Neural cell (in vitro differentiated cells): ENCODE measurements around the gene NOSIP. TPM values are rescaled to one million over a fixed set of nuclear protein-coding genes. Genes with fewer than 3 reads are reported as not detected.

ENCODE experiments used
- H2AFZ ChIP-seq: fragments of 200-600, 300-800 bp; sonication (generic), shearing (Covaris generic); 2 replicates; pipeline ENCODE4 v1.6.0; 2014; ENCODE audit warnings: low read depth, mild to moderate bottlenecking, antibody characterized with exemption, low read length, moderate library complexity
- H3F3A ChIP-seq: fragments of 200-600 bp; shearing (Covaris generic); 2 replicates; pipeline ENCODE4 v1.6.1; 2016; ENCODE audit warnings: mild to moderate bottlenecking, moderate library complexity, mixed read lengths, antibody characterized with exemption, low read length; ENCODE audit not compliant: insufficient read depth, poor library complexity, severe bottlenecking
- H3K27ac ChIP-seq: fragments of 200-600, 300-800 bp; sonication (generic), shearing (Covaris generic); 2 replicates; pipeline ENCODE4 v1.5.1; 2014; ENCODE audit warnings: mild to moderate bottlenecking, low read length, moderate library complexity
- H3K27me3 ChIP-seq: fragments of 300-800, 200-600 bp; sonication (generic), shearing (Covaris generic); 2 replicates; pipeline ENCODE4 v1.6.0; 2014; ENCODE audit warnings: mild to moderate bottlenecking, low read depth, low read length, moderate library complexity; ENCODE audit not compliant: insufficient read depth
- H3K36me3 ChIP-seq: fragments of 300-800, 200-600 bp; sonication (generic), shearing (Covaris generic); 2 replicates; pipeline ENCODE4 v1.5.1; 2014; ENCODE audit warnings: mild to moderate bottlenecking, antibody characterized with exemption, low read length, moderate library complexity; ENCODE audit not compliant: insufficient read depth
- H3K4me2 ChIP-seq: fragments of 300-800, 200-600 bp; sonication (generic), shearing (Covaris generic); 2 replicates; pipeline ENCODE4 v1.6.0; 2014; ENCODE audit warnings: mild to moderate bottlenecking, low read length
- H3K4me3 ChIP-seq: fragments of 300-800, 200-600 bp; sonication (generic), shearing (Covaris generic); 2 replicates; pipeline ENCODE4 v1.5.1; 2014; ENCODE audit warnings: mild to moderate bottlenecking, low read length, moderate library complexity
- H3K79me2 ChIP-seq: fragments of 200-600 bp; shearing (Covaris generic); replicated peaks from 2 replicates; pipeline ENCODE4 v1.6.0; 2014; ENCODE audit warnings: mild to moderate bottlenecking, low read length, moderate library complexity; ENCODE audit not compliant: insufficient read depth
- H3K9ac ChIP-seq: fragments of 300-800, 200-600 bp; sonication (generic), shearing (Covaris generic); 2 replicates; pipeline ENCODE4 v1.6.1; 2016; ENCODE audit warnings: mild to moderate bottlenecking, low read length, mixed read lengths
- H3K9me2 ChIP-seq: fragments of 200-600 bp; shearing (Covaris generic); 2 replicates; pipeline ENCODE4 v1.6.1; 2016; ENCODE audit warnings: mild to moderate bottlenecking, low read length, mixed read lengths; ENCODE audit not compliant: insufficient read depth
- H3K9me3 ChIP-seq: fragments of 200-600, 300-800 bp; sonication (generic), shearing (Covaris generic); 2 replicates; pipeline ENCODE4 v1.6.1; 2016; ENCODE audit warnings: mild to moderate bottlenecking, mixed run types, low read length, moderate library complexity, mixed read lengths
- H4K20me1 ChIP-seq: fragments of 200-600 bp; shearing (Covaris generic); 2 replicates; pipeline ENCODE4 v1.6.1; 2016; ENCODE audit warnings: mild to moderate bottlenecking, mixed run types; ENCODE audit not compliant: insufficient read depth
- CTCF ChIP-seq: fragments of 450-650 bp; IDR thresholded peaks from 2 replicates; pipeline ENCODE4 v1.5.1; 2014; ENCODE audit warnings: antibody characterized with exemption, mild to moderate bottlenecking, moderate library complexity; ENCODE audit not compliant: poor library complexity, severe bottlenecking
- EP300 ChIP-seq: fragments of 450-650 bp; conservative IDR thresholded peaks from 2 replicates; pipeline ENCODE4 v1.6.1; 2014; ENCODE audit warnings: antibody characterized with exemption, mild to moderate bottlenecking, moderate library complexity; ENCODE audit not compliant: poor library complexity, severe bottlenecking
- EZH2 ChIP-seq: fragments of 200-600, 300-800 bp; shearing (Covaris generic), sonication (generic); IDR thresholded peaks from 2 replicates; pipeline ENCODE4 v1.6.1; 2014; ENCODE audit warnings: antibody characterized with exemption, low read length, borderline replicate concordance, mild to moderate bottlenecking; ENCODE audit not compliant: insufficient read depth, poor library complexity, severe bottlenecking
- MXI1 ChIP-seq: fragments of 450-650 bp; conservative IDR thresholded peaks from 2 replicates; pipeline ENCODE4 v1.6.1; 2014; ENCODE audit warnings: antibody characterized with exemption, mild to moderate bottlenecking; ENCODE audit not compliant: poor library complexity, severe bottlenecking
- POLR2AphosphoS5 ChIP-seq: IDR thresholded peaks from 2 replicates; pipeline ENCODE4 v1.6.1; 2012
- RAD21 ChIP-seq: fragments of 450-650 bp; conservative IDR thresholded peaks from 2 replicates; pipeline ENCODE4 v1.6.1; 2014; ENCODE audit warnings: antibody characterized with exemption, mild to moderate bottlenecking, moderate library complexity
- REST ChIP-seq: IDR thresholded peaks from 2 replicates; pipeline ENCODE4 v1.6.1; 2012; ENCODE audit warnings: borderline replicate concordance
- SMC3 ChIP-seq: fragments of 450-650 bp; conservative IDR thresholded peaks from 2 replicates; pipeline ENCODE4 v1.6.1; 2014; ENCODE audit warnings: antibody characterized with exemption, mild to moderate bottlenecking, moderate library complexity; ENCODE audit not compliant: poor library complexity
- TAF1 ChIP-seq: IDR thresholded peaks from 2 replicates; pipeline ENCODE4 v1.6.1; 2012; ENCODE audit warnings: low read depth
- polyA plus RNA-seq: library from polyadenylated mRNA; depleted of rRNA; stranded (reverse); fragments of >200 nt; gene quantifications from 2 replicates; pipeline ENCODE4 v1.2.3, GENCODE V29; 2014

The NOSIP gene
- polyA plus RNA-seq, 1 donor from 2014 or later, result 129 TPM

DNA sequence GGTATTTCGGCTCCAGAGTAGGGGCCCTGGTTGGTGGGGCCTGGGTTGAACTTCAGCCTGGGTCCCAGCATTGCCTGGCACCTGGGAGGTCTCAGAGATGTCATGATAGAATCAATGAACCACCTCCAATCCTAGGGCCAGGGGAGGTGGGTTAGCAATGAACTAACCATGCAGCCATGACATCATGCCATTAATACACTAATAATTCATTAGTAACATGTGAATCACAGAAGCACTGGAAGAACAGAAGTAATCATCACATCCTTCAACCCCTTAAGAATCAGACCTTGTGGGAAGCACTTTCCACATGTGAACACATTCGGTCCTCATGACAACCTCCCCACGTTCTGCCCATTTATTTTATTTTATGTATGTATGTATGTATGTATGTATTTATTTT lies 6.9 kb downstream of the NOSIP start:
- Histone ChIP-seq H3K4me3 (no peak overlapping the region), H3F3A (no peaks in the 10 kb centered on the region), H3K79me2 (peaks cover 18% of the 10 kb centered on the region), H4K20me1 (no peaks in the 10 kb centered on the region), H3K27ac (no peak overlapping the region), H2AFZ (no peak overlapping the region), H3K36me3 (no peaks in the 10 kb centered on the region), H3K9ac (no peak overlapping the region), H3K9me2 (no peaks in the 10 kb centered on the region), H3K4me2 (no peak overlapping the region), H3K27me3 (no peaks in the 10 kb centered on the region), H3K9me3 (no peaks in the 10 kb centered on the region)
- TF ChIP-seq TAF1, result no peak
- TF ChIP-seq SMC3, result no peak
- no peak for TF ChIP-seq EZH2
- no peak for TF ChIP-seq EP300
- TF ChIP-seq REST, result no peak
- TF ChIP-seq CTCF, result no peak
- TF ChIP-seq RAD21, result no peak
- TF ChIP-seq POLR2AphosphoS5, result no peak
- TF ChIP-seq MXI1, result no peak

DNA sequence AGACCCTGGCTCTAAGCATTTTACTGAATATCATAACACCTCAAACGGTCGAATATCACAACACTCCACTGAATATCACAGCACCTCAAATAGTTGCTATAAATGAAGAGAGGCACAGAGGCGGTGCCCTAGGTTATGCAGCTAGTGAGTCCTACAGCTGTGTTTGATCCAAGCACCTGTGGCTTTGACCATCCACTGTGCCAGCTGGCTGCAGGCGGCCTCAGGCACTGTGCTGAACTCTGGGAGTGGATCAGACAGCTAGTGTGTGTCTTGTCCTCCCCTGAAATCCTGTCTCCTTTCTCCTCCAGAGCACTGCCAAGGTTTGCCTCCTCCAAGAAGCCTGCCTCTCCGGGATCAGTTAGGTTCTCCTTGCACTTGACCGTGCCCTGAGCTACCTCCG lies 7.3 kb downstream of the NOSIP start:
- no peaks in the 10 kb centered on the region for H3K9me3 ChIP-seq
- no peak overlapping the region for H3K9ac ChIP-seq
- no peak overlapping the region for H3K4me2 ChIP-seq
- no peaks in the 10 kb centered on the region for H4K20me1 ChIP-seq
- H3K4me3 ChIP-seq, result no peak overlapping the region
- H3K79me2 ChIP-seq, result peaks cover 15% of the 10 kb centered on the region
- no peaks in the 10 kb centered on the region for H3K27me3 ChIP-seq
- H2AFZ ChIP-seq, result no peak overlapping the region
- TF ChIP-seq EZH2 (no peak), RAD21 (no peak), CTCF (no peak), TAF1 (no peak), SMC3 (no peak), REST (no peak), POLR2AphosphoS5 (no peak), MXI1 (no peak), EP300 (no peak)
- no peaks in the 10 kb centered on the region for H3K36me3 ChIP-seq
- H3K9me2 ChIP-seq, result no peaks in the 10 kb centered on the region
- H3K27ac ChIP-seq, result no peak overlapping the region
- H3F3A ChIP-seq, result no peaks in the 10 kb centered on the region
